Measurements from ENCODE around the gene LORICRIN.

Gene LORICRIN

DNA sequence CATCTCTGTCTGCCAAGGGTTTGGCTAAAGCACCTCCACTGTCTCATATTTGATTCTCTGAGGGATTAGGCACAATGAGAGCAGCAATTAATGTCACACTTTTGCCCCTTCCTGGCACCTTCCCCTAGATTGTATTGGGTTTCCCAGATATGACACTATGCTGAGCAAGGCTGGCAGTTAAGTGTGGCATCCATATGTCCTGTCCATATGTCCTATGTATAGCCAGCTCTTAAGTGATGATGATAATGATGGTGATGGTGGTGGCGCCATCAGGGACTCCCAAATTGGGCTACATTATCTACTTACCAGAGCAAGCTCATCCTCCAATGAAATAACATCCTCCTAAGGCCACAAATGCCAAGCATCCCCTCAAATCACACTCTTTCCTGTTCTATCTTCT is 13.5 kb upstream of the LORICRIN start:
- DNase-seq (ENCODE audit: extremely low spot score), result no peak
- ChIA-PET CTCF (interaction anchor here (0.8 to 2.1 kb wide), 8 partner anchors 8 to 324 kb away, joined by 3 to 8 read pairs (median 4); no protein-coding TSS in a partner anchor), POLR2A (no interaction called here)
- TF ChIP-seq, protein P1, sequence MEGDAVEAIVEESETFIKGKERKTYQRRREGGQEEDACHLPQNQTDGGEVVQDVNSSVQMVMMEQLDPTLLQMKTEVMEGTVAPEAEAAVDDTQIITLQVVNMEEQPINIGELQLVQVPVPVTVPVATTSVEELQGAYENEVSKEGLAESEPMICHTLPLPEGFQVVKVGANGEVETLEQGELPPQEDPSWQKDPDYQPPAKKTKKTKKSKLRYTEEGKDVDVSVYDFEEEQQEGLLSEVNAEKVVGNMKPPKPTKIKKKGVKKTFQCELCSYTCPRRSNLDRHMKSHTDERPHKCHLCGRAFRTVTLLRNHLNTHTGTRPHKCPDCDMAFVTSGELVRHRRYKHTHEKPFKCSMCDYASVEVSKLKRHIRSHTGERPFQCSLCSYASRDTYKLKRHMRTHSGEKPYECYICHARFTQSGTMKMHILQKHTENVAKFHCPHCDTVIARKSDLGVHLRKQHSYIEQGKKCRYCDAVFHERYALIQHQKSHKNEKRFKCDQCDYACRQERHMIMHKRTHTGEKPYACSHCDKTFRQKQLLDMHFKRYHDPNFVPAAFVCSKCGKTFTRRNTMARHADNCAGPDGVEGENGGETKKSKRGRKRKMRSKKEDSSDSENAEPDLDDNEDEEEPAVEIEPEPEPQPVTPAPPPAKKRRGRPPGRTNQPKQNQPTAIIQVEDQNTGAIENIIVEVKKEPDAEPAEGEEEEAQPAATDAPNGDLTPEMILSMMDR (IDR thresholded peaks at IDR 0.05; ENCODE audit: control extremely low read depth, extremely low read depth, low read depth, missing control alignments), result no peak

DNA sequence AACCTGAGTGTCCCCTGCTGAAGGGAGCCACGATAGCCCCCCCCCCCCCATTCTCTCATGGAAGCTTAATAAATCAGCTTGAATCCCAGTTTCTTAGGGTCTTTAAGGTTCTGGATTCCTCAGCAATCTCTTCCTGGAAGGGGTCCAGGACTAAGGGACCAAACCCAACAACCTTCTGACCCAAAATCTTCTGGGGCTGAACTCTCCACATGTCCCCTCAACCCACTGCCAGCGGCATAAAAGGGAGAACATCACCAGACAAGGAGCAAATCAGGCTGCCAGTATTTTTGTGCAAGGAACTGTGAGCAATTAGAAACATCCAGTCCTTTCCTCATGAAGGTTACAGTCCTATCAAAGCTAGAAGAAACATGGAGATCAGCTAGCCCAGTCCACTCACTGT is 12.7 kb upstream of the LORICRIN start:
- DNase-seq (ENCODE audit: extremely low spot score), result no peak
- ChIA-PET POLR2A (no interaction called here), CTCF (interaction anchor here (0.7 to 2.1 kb wide), 9 partner anchors 8 to 323 kb away, joined by 3 to 8 read pairs (median 4); partner anchors contain the start of gene LORICRIN)
- TF ChIP-seq, protein P1 (IDR thresholded peaks at IDR 0.05; ENCODE audit: control extremely low read depth, extremely low read depth, low read depth, missing control alignments), result no peak

DNA sequence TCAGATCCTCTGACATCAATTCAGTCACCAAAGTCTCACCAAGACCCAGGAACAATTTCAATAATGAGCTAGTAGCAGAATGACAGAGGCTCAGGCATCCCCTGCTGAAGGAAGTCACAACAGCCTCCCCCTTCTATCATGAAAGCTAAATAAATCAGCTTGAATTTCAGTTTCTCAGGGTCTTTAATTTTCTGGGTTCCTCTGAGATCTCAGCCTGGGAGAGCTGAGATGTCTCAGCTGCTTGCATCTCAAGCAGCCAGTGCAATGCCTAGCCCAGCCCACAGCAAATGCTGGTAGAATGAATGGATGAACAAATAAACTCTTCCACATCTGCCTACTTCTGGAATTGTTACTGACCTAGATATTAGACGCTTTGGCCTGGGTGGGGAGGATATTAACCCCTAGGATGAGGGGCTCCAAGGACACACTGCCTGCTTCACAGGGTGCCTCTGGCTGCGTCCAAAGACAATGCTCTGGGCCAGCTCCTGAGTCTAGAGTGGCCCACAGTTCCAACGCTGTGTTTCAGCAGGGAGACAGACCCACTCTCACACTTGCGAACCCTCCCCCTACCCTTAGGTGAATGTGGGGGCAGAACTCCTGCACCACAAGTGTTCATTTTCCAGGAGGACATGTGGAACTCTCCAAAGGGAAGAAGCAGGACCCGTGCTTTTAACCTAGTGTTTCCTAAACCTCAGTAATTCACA is 11.2 kb upstream of the LORICRIN start:
- TF ChIP-seq, protein P1 (IDR thresholded peaks at IDR 0.05; ENCODE audit: control extremely low read depth, extremely low read depth, low read depth, missing control alignments), result no peak
- DNase-seq (ENCODE audit: extremely low spot score), result no peak
- ChIA-PET CTCF (interaction anchor here (0.8 to 2.1 kb wide), 4 partner anchors 9 to 20 kb away, joined by 3 to 7 read pairs (median 4); partner anchors contain the start of gene LORICRIN), POLR2A (no interaction called here)

DNA sequence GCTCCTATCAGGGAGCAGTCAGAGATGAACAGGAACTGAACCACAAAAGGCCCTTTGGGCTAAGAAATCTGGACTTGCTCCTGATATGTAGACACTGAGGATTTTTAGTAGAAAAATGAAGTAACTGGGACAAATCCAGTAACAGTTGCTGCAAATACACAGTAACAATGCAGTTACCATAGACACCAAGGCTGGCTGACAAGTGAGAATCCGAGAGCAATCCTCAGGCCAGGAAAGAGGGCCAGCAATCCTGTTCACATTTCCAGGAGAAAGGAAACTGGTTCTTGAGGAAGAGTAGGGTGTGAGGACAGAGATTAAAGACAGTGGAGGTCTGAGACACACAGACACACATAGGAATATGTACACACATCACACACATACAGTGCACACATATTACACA is 9.3 kb upstream of the LORICRIN start:
- no peak for DNase-seq (ENCODE audit: extremely low spot score)
- TF ChIP-seq, protein P1 (IDR thresholded peaks at IDR 0.05; ENCODE audit: control extremely low read depth, extremely low read depth, low read depth, missing control alignments), result no peak
- POLR2A ChIA-PET, result no interaction called here
- CTCF ChIA-PET, result interaction anchor here (1.0 kb wide), 1 partner anchor 10 kb away, joined by 3 read pairs; no protein-coding TSS in a partner anchor

DNA sequence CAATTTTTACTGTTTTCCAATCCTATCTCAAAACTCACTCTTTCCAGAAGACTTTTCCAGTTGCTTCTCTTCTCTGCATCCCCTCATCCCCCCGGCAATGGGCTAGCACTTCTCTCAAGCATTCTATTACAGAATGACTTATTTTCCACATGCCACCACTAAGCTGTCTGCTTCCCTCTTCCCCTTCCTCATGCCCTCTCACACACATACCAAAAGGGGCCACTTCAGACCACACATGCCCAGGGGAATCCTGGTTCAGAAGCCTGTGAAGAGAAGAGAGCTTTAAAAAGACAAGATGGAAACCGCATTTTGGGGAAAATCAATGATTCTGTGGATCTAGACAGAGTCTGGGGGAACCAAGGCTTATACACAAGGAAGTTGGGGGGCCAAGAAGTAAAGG is 8.4 kb upstream of the LORICRIN start:
- ChIA-PET CTCF (interaction anchor here (0.8 kb wide), 1 partner anchor 12 kb away, joined by 3 read pairs; no protein-coding TSS in a partner anchor), POLR2A (no interaction called here)
- no peak for DNase-seq (ENCODE audit: extremely low spot score)
- TF ChIP-seq, protein P1 (IDR thresholded peaks at IDR 0.05; ENCODE audit: control extremely low read depth, extremely low read depth, low read depth, missing control alignments), result no peak

DNA sequence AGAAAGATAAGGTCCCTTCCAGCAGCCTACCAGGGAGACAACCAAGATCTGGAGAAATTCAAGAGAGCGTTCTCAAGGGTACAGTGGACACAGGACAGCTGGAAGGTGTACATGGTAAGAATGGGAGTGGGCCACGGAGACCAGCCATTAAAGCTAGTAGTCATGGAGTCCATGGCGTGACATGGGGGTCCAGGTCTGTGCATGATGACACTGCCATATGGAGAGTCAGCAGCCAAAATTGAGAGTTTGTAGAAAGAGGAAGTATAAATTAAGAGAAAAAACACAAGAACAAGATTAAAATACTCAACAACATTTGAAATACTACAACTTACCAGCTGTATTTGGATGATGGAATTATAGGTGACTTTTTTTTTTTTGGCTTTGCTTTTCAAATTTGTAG is 7.9 kb upstream of the LORICRIN start:
- ChIA-PET POLR2A (no interaction called here), CTCF (interaction anchor here (0.8 to 1.6 kb wide), 2 partner anchors 10 to 12 kb away, joined by 3 to 5 read pairs; no protein-coding TSS in a partner anchor)
- TF ChIP-seq, protein P1 (IDR thresholded peaks at IDR 0.05; ENCODE audit: control extremely low read depth, extremely low read depth, low read depth, missing control alignments), result no peak
- no peak for DNase-seq (ENCODE audit: extremely low spot score)
